Measurements from ENCODE around the gene SLC38A11.
"Not testable (repeated sequence)": the region's sequence is repeated elsewhere in the genome, so short reads cannot be mapped to it uniquely, and the experiment has no call there.

SLC38A11 gene

GRCh38 chr2:164954954-164955701, at the start of gene SLC38A11:
Gene SLC38A11 (minus strand): TSS chr2:164955525. CDS start chr2:164955247, 278 bp downstream.
- DNase-seq (ENCODE audit: low read depth, low spot score), result no peak

GRCh38 chr2:165003443-165004130, 48.3 kb upstream of the SLC38A11 start:
- no peak for DNase-seq (ENCODE audit: low read depth, low spot score)

- DNase-seq (ENCODE audit: low read depth, low spot score), result no peak
These were observed 47.3 kb upstream of the SLC38A11 start for GRCh38 chr2:165002638-165003037.

- DNase-seq (ENCODE audit: low read depth, low spot score), result not testable (repeated sequence)
These were observed 39.5 kb upstream of the SLC38A11 start for GRCh38 chr2:164994664-164995299.

GRCh38 chr2:164993287-164994016, 38.1 kb upstream of the SLC38A11 start:
- DNase-seq (ENCODE audit: low read depth, low spot score), result no peak

GRCh38 chr2:164992818-164993217, 37.5 kb upstream of the SLC38A11 start:
- peak; percentile 7 for DNase-seq (ENCODE audit: low read depth, low spot score)

- not testable (repeated sequence) for DNase-seq (ENCODE audit: low read depth, low spot score)
These were observed 36.7 kb upstream of the SLC38A11 start for GRCh38 chr2:164992093-164992454.

- not testable (repeated sequence) for DNase-seq (ENCODE audit: low read depth, low spot score)
These were observed 36.2 kb upstream of the SLC38A11 start for GRCh38 chr2:164991361-164992092.

GRCh38 chr2:164990953-164991352, 35.6 kb upstream of the SLC38A11 start:
- DNase-seq (ENCODE audit: low read depth, low spot score), result not testable (repeated sequence)

GRCh38 chr2:164988805-164989204, 33.5 kb upstream of the SLC38A11 start:
- not testable (repeated sequence) for DNase-seq (ENCODE audit: low read depth, low spot score)

- not testable (repeated sequence) for DNase-seq (ENCODE audit: low read depth, low spot score)
These were observed 30.7 kb upstream of the SLC38A11 start for GRCh38 chr2:164986027-164986426.

GRCh38 chr2:164984428-164984827, 29.1 kb upstream of the SLC38A11 start:
- DNase-seq (ENCODE audit: low read depth, low spot score), result no peak

GRCh38 chr2:164981217-164981990, 26.1 kb upstream of the SLC38A11 start:
- no peak for DNase-seq (ENCODE audit: low read depth, low spot score)

- not testable (repeated sequence) for DNase-seq (ENCODE audit: low read depth, low spot score)
These were observed 25.4 kb upstream of the SLC38A11 start for GRCh38 chr2:164980688-164981087.

GRCh38 chr2:164979113-164979512, 23.8 kb upstream of the SLC38A11 start:
- DNase-seq (ENCODE audit: low read depth, low spot score), result no peak

- not testable (repeated sequence) for DNase-seq (ENCODE audit: low read depth, low spot score)
These were observed 21.6 kb upstream of the SLC38A11 start for GRCh38 chr2:164976875-164977470.

- no peak for DNase-seq (ENCODE audit: low read depth, low spot score)
These were observed 21.0 kb upstream of the SLC38A11 start for GRCh38 chr2:164976301-164976700.

GRCh38 chr2:164975891-164976290, 20.6 kb upstream of the SLC38A11 start:
- no peak for DNase-seq (ENCODE audit: low read depth, low spot score)

GRCh38 chr2:164974221-164974620, 18.9 kb upstream of the SLC38A11 start:
- no peak for DNase-seq (ENCODE audit: low read depth, low spot score)

- DNase-seq (ENCODE audit: low read depth, low spot score), result no peak
These were observed 16.9 kb upstream of the SLC38A11 start for GRCh38 chr2:164972216-164972615.

All from activated CD4-positive, CD25-positive, alpha-beta regulatory T cell treated with anti-CD3 and anti-CD28 coated beads, Interleukin-2, amount 50 U/mL, for 16 hours (primary cell).